GM12864 (cell line): ENCODE data around the gene PRDM2.

Experiments used
- DNase-seq: peaks from one replicate; pipeline ENCODE4 v3.0.0-alpha.2; 2011; ENCODE audit warnings: low read depth
- H3K4me3 ChIP-seq: 2 replicates; pipeline ENCODE4 v1.5.1; 2011; ENCODE audit warnings: mild to moderate bottlenecking, low read depth, low read length, control low read depth
- CTCF ChIP-seq: IDR thresholded peaks from 2 replicates; pipeline ENCODE4 v1.5.1; 2011; ENCODE audit warnings: low read depth, mild to moderate bottlenecking, moderate library complexity, low read length, control low read depth, inconsistent platforms; ENCODE audit errors: missing control alignments

The PRDM2 gene

GRCh38 chr1:13871413-13871812, 171.4 kb downstream of the PRDM2 start:
- no peak for DNase-seq
- TF ChIP-seq CTCF, result no peak
- H3K4me3 ChIP-seq, result no peak overlapping the region

- no peak overlapping the region for H3K4me3 ChIP-seq
- no peak for DNase-seq
- no peak for TF ChIP-seq CTCF
Observed at GRCh38 chr1:13871886-13872285, 171.9 kb downstream of the PRDM2 start.

GRCh38 chr1:13873032-13873431, 173.0 kb downstream of the PRDM2 start:
- TF ChIP-seq CTCF, result no peak
- no peak overlapping the region for H3K4me3 ChIP-seq
- DNase-seq, result no peak
